Measurements from ENCODE around the gene PHACTR1. TPM values are rescaled to one million over a fixed set of nuclear protein-coding genes. Genes with fewer than 3 reads are reported as not detected.

PHACTR1 gene
- total RNA-seq, 2 experiments from 2014 or later = 1.3 to 2.3 TPM

DNA sequence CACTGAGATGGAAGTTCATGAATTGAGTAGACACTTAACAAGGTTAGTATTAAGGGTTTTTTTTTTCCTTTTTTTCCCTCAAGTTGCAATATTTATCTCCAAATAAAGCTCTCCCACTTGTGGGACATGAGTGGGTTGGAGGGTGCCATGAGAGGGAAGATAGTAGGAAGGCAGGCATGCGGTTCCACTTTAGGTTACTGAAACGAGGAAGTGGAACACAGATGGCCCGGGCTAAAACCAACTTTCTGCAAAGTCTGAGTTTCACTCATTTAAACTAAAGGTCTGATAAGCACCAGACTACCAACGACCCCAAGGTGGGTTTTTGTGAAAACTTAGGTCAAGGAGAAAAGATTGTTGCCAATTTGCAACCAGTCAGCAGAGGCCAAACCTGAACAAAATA is 569.6 kb downstream of the PHACTR1 start:
- H3K27ac Mint-ChIP-seq = no peak overlapping the region
- ATAC-seq (ENCODE audit: poor library complexity) (no peak), DNase-seq (no peak)
- no peaks in the 10 kb centered on the region for H3K27me3 ChIP-seq (ENCODE audit: control insufficient read depth in 1 of 2, insufficient read depth in 2 of 2, low read length in 2 of 2)
- ChIA-PET CTCF (no interaction called here), POLR2A (no interaction called here)
- H3K36me3 Mint-ChIP-seq (ENCODE audit: low read depth) = peaks cover 40% of the 10 kb centered on the region
- H3K4me3 ChIP-seq (ENCODE audit: low read length) = no peak overlapping the region
- H3K4me1 Mint-ChIP-seq (ENCODE audit: low read depth) = no peaks in the 10 kb centered on the region
- peaks cover 3% of the 10 kb centered on the region for H3K9me3 Mint-ChIP-seq
- H3K27me3 Mint-ChIP-seq = no peaks in the 10 kb centered on the region
- H3K9me3 ChIP-seq (ENCODE audit: control insufficient read depth in 1 of 2, insufficient read depth in 1 of 2, low read length in 2 of 2) = peaks cover 20 to 32% of the 10 kb centered on the region in 2 experiments
- H3K4me1 ChIP-seq (ENCODE audit: insufficient read depth, low read length) = no peaks in the 10 kb centered on the region
- no peak overlapping the region for H3K4me3 Mint-ChIP-seq
- intact Hi-C loops (cut with DNase I, micrococcal nuclease) = no loop called here
- TF ChIP-seq, protein P1, sequence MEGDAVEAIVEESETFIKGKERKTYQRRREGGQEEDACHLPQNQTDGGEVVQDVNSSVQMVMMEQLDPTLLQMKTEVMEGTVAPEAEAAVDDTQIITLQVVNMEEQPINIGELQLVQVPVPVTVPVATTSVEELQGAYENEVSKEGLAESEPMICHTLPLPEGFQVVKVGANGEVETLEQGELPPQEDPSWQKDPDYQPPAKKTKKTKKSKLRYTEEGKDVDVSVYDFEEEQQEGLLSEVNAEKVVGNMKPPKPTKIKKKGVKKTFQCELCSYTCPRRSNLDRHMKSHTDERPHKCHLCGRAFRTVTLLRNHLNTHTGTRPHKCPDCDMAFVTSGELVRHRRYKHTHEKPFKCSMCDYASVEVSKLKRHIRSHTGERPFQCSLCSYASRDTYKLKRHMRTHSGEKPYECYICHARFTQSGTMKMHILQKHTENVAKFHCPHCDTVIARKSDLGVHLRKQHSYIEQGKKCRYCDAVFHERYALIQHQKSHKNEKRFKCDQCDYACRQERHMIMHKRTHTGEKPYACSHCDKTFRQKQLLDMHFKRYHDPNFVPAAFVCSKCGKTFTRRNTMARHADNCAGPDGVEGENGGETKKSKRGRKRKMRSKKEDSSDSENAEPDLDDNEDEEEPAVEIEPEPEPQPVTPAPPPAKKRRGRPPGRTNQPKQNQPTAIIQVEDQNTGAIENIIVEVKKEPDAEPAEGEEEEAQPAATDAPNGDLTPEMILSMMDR (IDR thresholded peaks at IDR 0.05) = no peak
- no peak overlapping the region for H3K27ac ChIP-seq (ENCODE audit: low read depth in 1 of 2, low read length in 2 of 2)
- H3K36me3 ChIP-seq (ENCODE audit: insufficient read depth, low read length) = no peaks in the 10 kb centered on the region

GRCh38 chr6:13287104-13287503 is 570.5 kb downstream of the PHACTR1 start:
- TF ChIP-seq, protein P1 (IDR thresholded peaks at IDR 0.05) = no peak
- intact Hi-C loops (cut with DNase I, micrococcal nuclease) = no loop called here
- ChIA-PET POLR2A (no interaction called here), CTCF (no interaction called here)
- no peak overlapping the region for H3K27ac Mint-ChIP-seq
- H3K9me3 Mint-ChIP-seq = peaks cover 3% of the 10 kb centered on the region
- Histone ChIP-seq H3K27me3 (ENCODE audit: control insufficient read depth in 1 of 2, insufficient read depth in 2 of 2, low read length in 2 of 2) (no peaks in the 10 kb centered on the region), H3K27ac (ENCODE audit: low read depth in 1 of 2, low read length in 2 of 2) (no peak overlapping the region), H3K36me3 (ENCODE audit: insufficient read depth, low read length) (peaks cover 3% of the 10 kb centered on the region), H3K4me1 (ENCODE audit: insufficient read depth, low read length) (no peaks in the 10 kb centered on the region), H3K4me3 (ENCODE audit: low read length) (no peak overlapping the region), H3K9me3 (ENCODE audit: control insufficient read depth in 1 of 2, insufficient read depth in 1 of 2, low read length in 2 of 2) (peaks cover 20 to 36% of the 10 kb centered on the region in 2 experiments)
- H3K36me3 Mint-ChIP-seq (ENCODE audit: low read depth) = peaks cover 49% of the 10 kb centered on the region
- H3K4me3 Mint-ChIP-seq = no peak overlapping the region
- ATAC-seq (ENCODE audit: poor library complexity) (no peak), DNase-seq (no peak)
- H3K27me3 Mint-ChIP-seq = no peaks in the 10 kb centered on the region
- H3K4me1 Mint-ChIP-seq (ENCODE audit: low read depth) = no peaks in the 10 kb centered on the region

DNA sequence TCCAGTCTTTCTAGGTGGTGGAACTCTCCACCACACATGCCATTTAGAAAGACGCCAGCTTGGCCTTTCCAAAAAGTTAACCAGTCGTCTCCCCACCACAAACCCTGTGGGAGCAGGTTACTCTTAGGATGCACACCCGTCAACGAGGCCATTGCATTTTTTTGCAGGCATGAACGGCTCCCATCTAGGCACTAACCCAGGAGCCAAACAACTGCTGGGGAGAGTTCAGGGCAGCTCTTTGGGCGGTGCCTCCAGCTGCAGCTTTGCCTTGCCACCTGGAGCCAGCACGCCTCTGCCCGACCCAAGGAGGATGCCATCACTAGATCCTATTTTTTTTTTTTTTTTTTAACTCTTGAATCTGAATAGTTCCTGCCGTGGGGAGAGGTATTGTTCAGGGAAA is 571.9 kb downstream of the PHACTR1 start:
- DNase-seq = no peak
- intact Hi-C loops (cut with DNase I, micrococcal nuclease) = no loop called here
- Mint-ChIP-seq H3K27me3 (no peaks in the 10 kb centered on the region), H3K4me3 (no peak overlapping the region), H3K9me3 (peaks cover 3% of the 10 kb centered on the region), H3K36me3 (ENCODE audit: low read depth) (peaks cover 62% of the 10 kb centered on the region), H3K27ac (no peak overlapping the region), H3K4me1 (ENCODE audit: low read depth) (no peaks in the 10 kb centered on the region)
- POLR2A ChIA-PET = no interaction called here
- peaks cover 20 to 34% of the 10 kb centered on the region in 2 experiments for H3K9me3 ChIP-seq (ENCODE audit: control insufficient read depth in 1 of 2, insufficient read depth in 1 of 2, low read length in 2 of 2)
- TF ChIP-seq, protein P1 (IDR thresholded peaks at IDR 0.05) = no peak
- CTCF ChIA-PET = interaction anchor here (0.6 kb wide), 1 partner anchor 104 kb away, joined by 3 read pairs; no protein-coding TSS in a partner anchor
- peaks cover 10% of the 10 kb centered on the region for H3K36me3 ChIP-seq (ENCODE audit: insufficient read depth, low read length)
- no peak for ATAC-seq (ENCODE audit: poor library complexity)
- no peaks in the 10 kb centered on the region for H3K4me1 ChIP-seq (ENCODE audit: insufficient read depth, low read length)
- no peak overlapping the region for H3K27ac ChIP-seq (ENCODE audit: low read depth in 1 of 2, low read length in 2 of 2)
- no peak overlapping the region for H3K4me3 ChIP-seq (ENCODE audit: low read length)
- no peaks in the 10 kb centered on the region for H3K27me3 ChIP-seq (ENCODE audit: control insufficient read depth in 1 of 2, insufficient read depth in 2 of 2, low read length in 2 of 2)

All from CD4-positive, alpha-beta T cell (primary cell).